Suprapubic skin (tissue), 4 donors: ENCODE results near the gene NDUFC2.

Experiments
- CTCF ChIP-seq, 2 donors: fragments of 200-600 bp in 1 of 2; fragments of 450-650 bp in 1 of 2; sonication (generic) in 1 of 2; IDR thresholded peaks; one replicate each; pipeline ENCODE4 v1.5.1; 2016 to 2019; ENCODE audit warnings: antibody characterized with exemption in 2 of 2, mild to moderate bottlenecking in 1 of 2, moderate library complexity in 1 of 2
- EP300 ChIP-seq: sonication (generic); formaldehyde crosslinking; IDR thresholded peaks from one replicate; pipeline ENCODE4 v1.6.1; 2017; ENCODE audit warnings: antibody characterized with exemption
- POLR2A ChIP-seq, 2 donors: fragments of 450-650 bp; IDR thresholded peaks; one replicate each; pipeline ENCODE4 v1.6.1; 2017; ENCODE audit warnings: antibody characterized with exemption in 2 of 2, mild to moderate bottlenecking in 2 of 2, moderate library complexity in 2 of 2
- POLR2AphosphoS5 ChIP-seq, 3 donors: sonication (generic); formaldehyde crosslinking; IDR thresholded peaks; one replicate each; pipeline ENCODE4 v1.6.1; 2017; ENCODE audit warnings: antibody characterized with exemption in 3 of 3

GRCh38 chr11:78034623-78035022 is 45.0 kb downstream of the NDUFC2 start:
- no peak for TF ChIP-seq CTCF (IDR thresholded peaks at IDR 0.05)
- TF ChIP-seq POLR2A (IDR thresholded peaks at IDR 0.05), result no peak
- TF ChIP-seq EP300, result no peak
- no peak for TF ChIP-seq POLR2AphosphoS5 (IDR thresholded peaks at IDR 0.05)
